ENCODE data around the gene LASP1. TPM values are rescaled to one million over a fixed set of nuclear protein-coding genes. Genes with fewer than 3 reads are reported as not detected.

LASP1 gene
- total RNA-seq, 4 donors from 2014 or later: 110 to 165 (median 137) TPM

DNA sequence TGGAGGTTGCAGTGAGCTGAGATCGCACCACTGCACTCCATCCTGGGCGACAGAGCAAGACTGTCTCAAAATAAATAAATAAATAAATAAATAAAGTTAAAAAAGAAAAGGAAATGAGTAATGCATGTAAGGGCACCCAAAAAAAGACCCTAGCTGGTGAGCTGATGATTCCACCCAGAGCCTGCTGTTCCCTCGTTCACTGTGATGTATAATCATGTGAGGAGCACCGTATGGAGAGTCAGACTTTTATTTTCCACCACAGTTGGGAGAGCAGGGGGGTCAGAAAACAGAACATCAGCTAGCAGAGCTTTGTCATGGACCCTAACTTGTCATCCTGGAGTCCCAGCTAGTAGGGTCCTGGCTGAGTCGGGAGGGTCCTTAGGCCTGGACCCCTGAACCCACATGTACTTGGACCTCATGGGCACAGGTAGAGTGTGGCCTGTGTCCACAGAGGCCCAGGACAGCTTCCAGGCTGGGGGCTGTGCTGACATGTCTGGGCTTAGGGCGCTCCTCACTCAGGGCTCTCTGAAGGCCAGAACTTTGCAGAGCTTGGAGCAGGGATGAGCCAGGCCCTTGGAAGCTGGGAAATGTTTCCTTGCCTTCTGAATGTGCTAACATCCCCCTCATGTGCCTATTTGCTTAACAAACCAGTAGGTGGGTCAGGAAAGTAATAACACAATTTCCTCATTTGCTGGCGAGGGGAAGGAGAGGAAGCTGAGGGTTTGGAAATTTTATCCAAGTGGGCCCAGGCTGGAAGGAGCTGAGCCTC, 36.8 kb downstream of the LASP1 start:
- Histone ChIP-seq H3K36me3 (peaks cover 0 to 59% (median 0%) of the 10 kb centered on the region in 3 donors), H3K4me1 (peaks cover 0 to 86% (median 20%) of the 10 kb centered on the region in 4 donors), H3K27ac (peak overlapping the region in 2 of 4 donors; percentile 57 to 65), H3K4me3 (no peak overlapping the region), H3K9me3 (no peaks in the 10 kb centered on the region), H3K27me3 (no peaks in the 10 kb centered on the region)
- no peak for DNase-seq (ENCODE audit: low spot score in 2 of 2)
- TF ChIP-seq, protein P1, sequence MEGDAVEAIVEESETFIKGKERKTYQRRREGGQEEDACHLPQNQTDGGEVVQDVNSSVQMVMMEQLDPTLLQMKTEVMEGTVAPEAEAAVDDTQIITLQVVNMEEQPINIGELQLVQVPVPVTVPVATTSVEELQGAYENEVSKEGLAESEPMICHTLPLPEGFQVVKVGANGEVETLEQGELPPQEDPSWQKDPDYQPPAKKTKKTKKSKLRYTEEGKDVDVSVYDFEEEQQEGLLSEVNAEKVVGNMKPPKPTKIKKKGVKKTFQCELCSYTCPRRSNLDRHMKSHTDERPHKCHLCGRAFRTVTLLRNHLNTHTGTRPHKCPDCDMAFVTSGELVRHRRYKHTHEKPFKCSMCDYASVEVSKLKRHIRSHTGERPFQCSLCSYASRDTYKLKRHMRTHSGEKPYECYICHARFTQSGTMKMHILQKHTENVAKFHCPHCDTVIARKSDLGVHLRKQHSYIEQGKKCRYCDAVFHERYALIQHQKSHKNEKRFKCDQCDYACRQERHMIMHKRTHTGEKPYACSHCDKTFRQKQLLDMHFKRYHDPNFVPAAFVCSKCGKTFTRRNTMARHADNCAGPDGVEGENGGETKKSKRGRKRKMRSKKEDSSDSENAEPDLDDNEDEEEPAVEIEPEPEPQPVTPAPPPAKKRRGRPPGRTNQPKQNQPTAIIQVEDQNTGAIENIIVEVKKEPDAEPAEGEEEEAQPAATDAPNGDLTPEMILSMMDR (IDR thresholded peaks at IDR 0.05): no peak
- TF ChIP-seq POLR2A (IDR thresholded peaks at IDR 0.05): no peak
- no peak for TF ChIP-seq EP300 (IDR thresholded peaks at IDR 0.05)
- 59 to 64% methylated on average over 6 to 7 of the region's 7 CpGs for WGBS, 2 donors

DNA sequence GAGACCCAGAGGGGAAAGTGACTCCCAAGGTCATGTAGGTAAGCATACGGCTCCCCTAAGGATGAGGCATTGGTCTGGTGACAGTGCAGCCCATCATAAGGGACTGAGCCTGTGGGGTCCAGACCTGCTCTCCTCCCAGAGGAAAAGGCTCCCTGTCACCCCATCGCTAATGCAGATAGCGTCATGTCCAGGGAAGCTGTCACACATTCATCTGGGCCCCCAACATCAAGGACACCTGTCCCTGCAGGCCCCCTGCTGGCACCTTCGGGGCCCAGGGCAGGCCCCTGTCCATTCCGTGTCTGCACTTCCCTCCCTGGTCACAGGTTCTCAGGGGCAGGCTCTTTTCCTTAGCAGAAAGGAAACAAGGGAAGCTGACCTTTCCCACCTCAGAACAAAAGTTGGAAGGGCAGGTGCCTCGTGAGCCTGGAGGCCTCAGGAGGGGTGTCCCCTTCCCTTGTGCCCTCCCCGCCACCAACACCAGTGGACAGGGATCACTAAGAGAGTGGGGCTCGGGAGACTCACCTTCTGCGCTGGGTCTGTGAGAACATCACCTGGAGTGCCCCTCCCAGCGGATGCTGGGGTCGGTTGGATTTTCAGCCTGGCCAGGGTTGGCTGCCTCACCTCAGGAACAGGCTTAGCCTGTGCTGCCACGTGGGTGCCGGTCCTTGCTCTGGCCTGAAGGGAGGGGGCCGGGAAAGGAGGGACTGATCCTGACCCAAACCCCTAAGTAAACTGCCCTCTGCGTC, 38.2 kb downstream of the LASP1 start:
- DNase-seq (ENCODE audit: low spot score in 2 of 2): no peak
- H3K9me3 ChIP-seq: no peaks in the 10 kb centered on the region
- no peak overlapping the region for H3K4me3 ChIP-seq
- peaks cover 0 to 67% (median 0%) of the 10 kb centered on the region in 3 donors for H3K36me3 ChIP-seq
- 57 to 65% methylated on average over 12 to 15 of the region's 15 CpGs for WGBS, 2 donors
- H3K27ac ChIP-seq: peak overlapping the region in 2 of 4 donors; percentile 57 to 65
- H3K27me3 ChIP-seq: no peaks in the 10 kb centered on the region
- TF ChIP-seq, protein P1 (IDR thresholded peaks at IDR 0.05): no peak
- no peak for TF ChIP-seq POLR2A (IDR thresholded peaks at IDR 0.05)
- no peak for TF ChIP-seq EP300 (IDR thresholded peaks at IDR 0.05)
- peaks cover 0 to 86% (median 22%) of the 10 kb centered on the region in 4 donors for H3K4me1 ChIP-seq

DNA sequence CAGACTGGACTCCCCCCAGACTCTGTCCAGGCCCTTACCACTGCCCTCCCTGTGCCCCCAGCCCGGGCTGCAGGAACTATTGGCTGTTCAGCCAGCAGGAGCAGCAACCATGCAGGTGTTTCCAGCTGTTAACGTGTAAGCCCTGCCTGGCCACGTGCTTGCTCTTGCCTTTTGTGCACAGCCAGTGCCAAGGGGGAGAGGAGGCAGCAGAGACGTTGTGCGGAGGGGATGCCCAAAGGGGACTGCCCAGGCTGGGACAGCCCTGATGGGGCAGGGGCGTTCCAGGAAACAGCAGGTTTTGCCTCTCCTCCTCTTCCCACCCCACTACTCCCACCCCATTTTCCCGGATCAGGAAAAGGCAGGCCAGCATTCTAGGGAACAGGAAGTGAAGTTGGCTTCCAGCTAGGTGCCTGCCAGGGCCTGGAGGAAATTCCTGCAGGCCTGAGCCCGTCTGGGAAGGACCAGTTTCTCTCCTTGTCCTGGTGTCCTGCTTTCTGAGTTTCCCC, 38.9 kb downstream of the LASP1 start:
- H3K4me1 ChIP-seq: peaks cover 0 to 83% (median 21%) of the 10 kb centered on the region in 4 donors

DNA sequence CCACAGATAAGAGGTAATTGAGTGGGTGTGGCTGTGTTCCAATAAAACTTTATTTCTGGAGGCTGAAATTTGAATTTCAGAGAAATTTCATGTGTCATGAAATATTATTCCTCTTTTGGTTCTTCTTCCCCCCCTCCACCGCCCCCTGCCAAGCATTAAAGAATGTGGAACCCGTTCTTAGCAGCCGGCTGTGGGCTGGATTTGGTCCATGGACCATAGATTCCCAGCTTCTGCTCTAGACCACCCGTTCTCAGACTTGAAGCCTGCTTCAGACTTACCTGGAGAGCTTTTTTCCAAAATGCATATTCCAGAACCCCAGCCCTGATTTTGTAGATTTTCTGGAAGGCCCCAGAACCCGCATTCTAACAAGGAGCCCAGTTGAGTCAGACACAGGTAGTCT, 40.5 kb downstream of the LASP1 start:
- TF ChIP-seq POLR2A (IDR thresholded peaks at IDR 0.05) (no peak), EP300 (IDR thresholded peaks at IDR 0.05) (no peak)
- TF ChIP-seq, protein P1 (IDR thresholded peaks at IDR 0.05): no peak
- H3K4me1 ChIP-seq: peaks cover 0 to 91% (median 21%) of the 10 kb centered on the region in 4 donors
- DNase-seq (ENCODE audit: low spot score in 2 of 2): no peak
- no peaks in the 10 kb centered on the region for H3K27me3 ChIP-seq
- WGBS, 2 donors: 55 to 69% methylated on average over 5 of the region's 5 CpGs
- H3K4me3 ChIP-seq: no peak overlapping the region
- peaks cover 0 to 67% (median 8%) of the 10 kb centered on the region in 3 donors for H3K36me3 ChIP-seq
- H3K9me3 ChIP-seq: no peaks in the 10 kb centered on the region
- H3K27ac ChIP-seq: no peak overlapping the region

More for the DNA sequence above, 38.9 kb downstream of the LASP1 start:
- Histone ChIP-seq H3K27me3 (no peaks in the 10 kb centered on the region), H3K36me3 (peaks cover 0 to 67% (median 0%) of the 10 kb centered on the region in 3 donors), H3K27ac (peak overlapping the region in 2 of 4 donors; percentile 57 to 65), H3K4me3 (no peak overlapping the region), H3K9me3 (no peaks in the 10 kb centered on the region)
- TF ChIP-seq POLR2A (IDR thresholded peaks at IDR 0.05) (no peak), EP300 (IDR thresholded peaks at IDR 0.05) (peak in 1 of 2 donors; percentile 14)
- TF ChIP-seq, protein P1 (IDR thresholded peaks at IDR 0.05): no peak
- WGBS, 2 donors: 37 to 43% methylated on average over 8 of the region's 8 CpGs
- DNase-seq (ENCODE audit: low spot score in 2 of 2): no peak

All from tibial nerve (tissue), 4 donors.